Hepatic stellate cell (primary cell): ENCODE data around the gene SPINT4.

Experiments
- DNase-seq: peaks from one replicate; pipeline ENCODE4 v3.0.0; 2011; ENCODE audit warnings: low spot score

The SPINT4 gene

DNA sequence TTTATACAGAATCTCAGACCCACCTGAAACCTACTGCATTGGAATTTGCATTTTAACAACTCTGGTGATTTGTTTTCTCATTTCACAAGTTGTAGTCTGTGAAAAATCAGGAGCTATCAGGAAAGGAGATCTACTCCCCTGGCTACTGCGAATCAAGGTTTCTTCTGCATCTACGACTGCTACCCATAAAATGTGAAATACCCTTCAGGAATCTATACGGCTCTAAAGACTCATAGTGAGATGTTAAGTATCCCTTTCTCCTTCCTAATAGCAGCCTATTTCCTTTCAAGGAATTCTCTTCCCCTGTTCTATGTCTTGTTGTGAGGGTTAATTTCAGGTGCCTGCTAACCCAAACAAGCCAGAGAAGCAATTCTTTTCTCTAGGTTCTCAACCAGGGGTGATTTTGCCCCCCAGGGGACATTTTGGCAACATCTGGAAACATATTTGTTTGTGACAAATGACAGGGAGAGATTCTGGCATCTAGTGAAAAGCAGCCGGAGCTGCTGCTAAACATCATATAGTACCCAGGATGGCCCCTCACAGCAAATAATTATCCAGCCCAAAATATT lies 43.2 kb downstream of the SPINT4 start:
- DNase-seq: no peak

DNA sequence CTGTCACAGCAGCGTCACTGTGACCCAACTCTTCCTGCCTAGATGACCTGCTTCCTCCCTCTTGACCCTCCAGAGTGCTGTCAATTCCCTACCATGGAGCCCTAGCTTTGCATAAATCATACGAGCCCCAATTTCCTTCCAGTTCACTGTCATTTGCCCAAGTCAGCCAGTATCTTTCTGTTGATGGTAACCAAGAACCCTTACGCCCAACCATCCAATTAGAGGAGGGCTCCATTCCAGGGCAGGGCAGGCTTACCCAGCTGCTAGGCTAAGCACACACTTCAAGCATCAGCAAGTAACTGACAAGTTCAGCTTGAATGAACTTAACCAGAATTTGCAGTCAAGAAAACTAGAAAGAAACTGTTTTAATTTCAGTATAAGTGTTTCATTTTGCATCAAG lies 43.8 kb downstream of the SPINT4 start:
- no peak for DNase-seq

DNA sequence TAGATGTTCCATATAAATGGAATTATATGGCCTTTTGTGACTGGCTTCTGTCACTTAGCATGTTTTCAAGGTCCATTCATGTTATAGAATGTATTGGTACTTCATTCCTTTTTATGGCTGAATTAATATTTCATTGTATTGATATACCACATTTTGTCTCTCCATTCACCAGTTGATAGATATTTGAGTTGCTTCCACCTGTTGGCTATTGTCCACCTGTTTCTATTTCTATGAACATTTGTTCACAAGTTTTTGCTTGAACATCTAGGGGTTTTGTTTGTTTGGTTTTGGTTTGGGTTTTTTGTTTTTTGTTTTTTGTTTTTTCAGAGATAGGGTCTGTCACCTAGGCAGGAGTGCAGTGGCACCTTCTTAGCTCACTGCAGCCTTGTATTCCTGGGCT lies 46.3 kb downstream of the SPINT4 start:
- DNase-seq: no peak

DNA sequence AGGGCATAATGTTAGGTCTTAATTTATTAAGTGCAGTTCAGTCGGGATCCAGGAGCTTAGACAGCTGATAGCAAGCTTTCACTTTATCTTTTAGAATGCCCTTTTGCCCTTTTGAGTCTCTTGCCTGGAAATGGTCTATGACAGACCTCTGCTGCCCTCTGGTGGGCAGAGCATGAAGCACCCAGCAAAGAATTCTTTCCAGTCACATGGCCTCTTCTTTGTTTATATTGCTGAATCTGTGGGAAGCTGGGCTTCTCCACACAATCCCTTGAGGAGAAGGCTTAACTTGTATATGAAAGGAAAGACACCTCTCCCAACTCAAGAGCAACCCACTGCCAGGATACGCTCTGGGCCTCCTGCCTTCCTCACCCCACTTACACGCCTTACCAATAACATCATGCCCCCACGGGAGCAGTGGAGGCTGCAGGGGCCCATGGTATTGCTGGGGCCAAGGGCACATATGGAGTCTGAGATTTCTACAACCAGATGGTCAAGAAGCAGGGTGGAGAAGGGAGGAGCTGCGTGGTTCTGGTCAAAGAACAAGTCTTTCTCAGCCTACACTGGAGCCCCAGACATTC lies 49.1 kb downstream of the SPINT4 start:
- DNase-seq: peak; percentile 54

DNA sequence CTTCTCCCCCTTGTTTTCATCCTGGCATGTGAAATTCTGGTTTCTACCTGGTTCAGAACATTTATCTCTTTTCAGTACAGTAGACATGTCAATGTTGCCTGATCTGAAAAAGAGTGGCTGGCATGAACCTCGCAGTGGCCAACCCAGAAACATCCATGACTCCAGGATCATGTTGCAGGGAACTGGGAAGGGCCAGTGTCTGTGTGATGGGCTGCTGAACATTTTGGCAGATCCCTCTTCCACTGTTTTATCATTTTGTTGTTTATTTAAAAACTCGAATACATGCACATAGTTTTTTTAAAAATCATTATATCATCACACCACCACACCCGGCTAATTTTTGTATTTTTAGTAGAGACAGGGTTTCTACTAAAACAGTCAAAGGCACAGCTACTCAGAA lies 50.5 kb downstream of the SPINT4 start:
- DNase-seq: no peak

DNA sequence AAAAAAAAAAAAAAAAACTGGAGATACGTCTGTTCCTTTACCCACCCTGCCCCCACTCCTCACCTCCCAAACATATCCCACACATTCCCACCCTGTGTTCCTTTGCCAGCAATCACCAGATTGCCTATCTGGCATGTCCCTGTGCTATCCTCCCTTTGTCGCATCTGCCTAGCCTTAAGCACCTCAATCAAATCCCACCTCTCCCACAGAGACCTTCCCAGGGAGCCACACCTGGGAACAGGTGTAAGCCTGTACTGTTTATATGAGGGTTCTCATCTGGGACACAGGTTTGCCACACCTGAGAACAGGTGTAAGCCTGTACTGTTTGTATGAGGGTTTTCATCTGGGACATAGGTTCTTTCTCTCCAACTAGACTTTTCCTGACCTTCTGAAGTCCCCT lies 52.8 kb downstream of the SPINT4 start:
- DNase-seq: no peak

DNA sequence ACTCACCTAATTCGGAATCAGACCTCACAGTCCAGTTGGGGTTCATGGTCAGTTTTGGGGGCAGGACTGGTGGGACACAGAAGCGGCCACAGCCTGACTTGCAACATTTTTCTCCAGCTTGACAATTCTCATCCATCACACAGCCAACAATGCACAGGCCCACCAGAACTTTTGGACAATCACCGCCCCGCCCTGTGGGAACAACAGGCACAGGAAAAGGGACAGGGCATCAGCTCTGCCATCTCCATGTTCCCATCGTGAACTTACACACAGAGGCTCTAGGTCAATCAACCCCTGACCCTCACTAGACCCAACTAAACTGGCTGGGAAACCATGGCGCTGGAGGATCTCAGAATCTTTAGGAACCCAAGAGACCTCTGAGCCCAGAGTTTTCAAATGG lies 53.3 kb downstream of the SPINT4 start:
- DNase-seq: no peak
